Measurements from ENCODE around the gene C8B. TPM values are rescaled to one million over a fixed set of nuclear protein-coding genes. Genes with fewer than 3 reads are reported as not detected.

The C8B gene
- not detected for polyA plus RNA-seq (2013, experiment 1 of 2; ENCODE audit: insufficient read length)
- not detected for polyA plus RNA-seq (2013, experiment 2 of 2; ENCODE audit: insufficient read length)

DNA sequence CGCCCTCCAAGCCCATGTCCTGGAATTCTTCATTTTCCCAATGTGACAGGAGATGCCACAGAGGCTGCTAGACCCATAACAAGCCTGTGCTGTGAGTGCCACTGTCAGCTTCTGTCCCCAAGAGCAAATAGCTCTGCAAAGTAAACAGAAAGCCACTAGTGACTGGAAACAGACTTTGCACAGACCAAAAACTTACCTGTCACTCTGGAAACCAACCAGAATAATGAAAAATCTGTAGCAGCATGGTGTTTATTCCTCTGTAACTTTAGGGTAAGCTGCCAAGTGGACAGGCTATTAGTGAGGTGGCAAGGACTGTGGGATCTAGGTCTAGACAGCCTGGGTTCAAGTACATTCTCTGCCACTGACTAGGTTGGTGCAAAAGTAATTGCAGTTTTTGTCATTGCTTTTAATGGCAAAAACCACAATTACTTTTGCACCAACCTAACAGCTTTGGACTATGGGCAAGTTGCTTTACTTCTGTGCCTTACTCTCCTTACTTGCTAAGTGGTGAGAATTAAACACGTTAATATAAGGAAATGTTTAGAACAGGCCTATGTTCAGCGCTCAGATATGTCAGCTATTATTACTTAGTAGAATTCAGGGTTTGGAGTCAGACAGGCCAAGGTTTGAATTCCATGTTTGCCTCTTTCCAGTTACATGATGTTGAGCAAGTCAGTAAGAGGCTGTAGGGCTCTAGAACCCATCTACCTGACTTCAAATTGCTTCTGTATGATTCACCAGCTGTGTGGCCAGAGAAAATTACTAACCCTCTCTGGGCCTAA lies at the start of gene C8B:
TSS of gene C8B (minus strand) at position 100 of the 782 bp plus-strand sequence. CDS start at position 33, 67 bp downstream.
- no peak for DNase-seq

DNA sequence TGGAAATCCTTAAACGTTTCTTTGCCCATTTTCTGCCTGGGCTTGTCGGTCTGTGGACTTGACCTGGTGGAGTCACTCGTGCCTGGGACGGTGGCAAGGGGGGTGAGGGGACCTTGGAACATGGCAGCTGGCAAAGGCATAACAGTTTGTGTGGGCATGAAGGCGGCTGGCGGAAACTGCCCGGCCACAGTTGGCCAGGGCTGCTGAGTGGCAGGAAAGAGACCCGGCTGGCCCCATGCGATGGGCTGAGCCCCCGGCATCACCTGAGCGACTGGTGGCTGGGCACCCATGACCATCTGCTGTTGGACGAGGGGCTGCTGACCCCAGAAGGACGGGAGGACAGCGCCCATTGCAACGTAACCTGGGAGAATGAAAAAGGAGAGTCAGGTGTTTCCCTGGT lies 49.3 kb upstream of the C8B start:
- DNase-seq: no peak

DNA sequence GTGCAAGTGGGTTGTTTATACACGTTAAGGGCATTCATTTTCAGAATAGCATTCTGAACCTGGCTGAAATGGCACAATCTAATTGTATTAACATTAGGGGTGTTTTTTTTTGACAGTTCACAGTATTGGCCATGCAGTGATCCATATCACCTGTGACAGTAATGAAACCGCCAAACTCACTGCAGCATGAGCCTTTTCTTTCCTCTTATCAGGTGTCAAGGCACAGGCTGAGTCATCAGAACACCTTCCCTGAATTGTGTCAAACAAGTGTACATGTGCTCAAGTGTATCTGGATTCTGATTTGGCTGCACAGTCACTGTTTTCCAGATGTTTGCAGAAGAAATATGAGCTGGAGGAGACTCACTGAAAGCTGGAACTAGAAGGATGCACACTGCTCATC lies 47.7 kb upstream of the C8B start:
- DNase-seq: no peak

DNA sequence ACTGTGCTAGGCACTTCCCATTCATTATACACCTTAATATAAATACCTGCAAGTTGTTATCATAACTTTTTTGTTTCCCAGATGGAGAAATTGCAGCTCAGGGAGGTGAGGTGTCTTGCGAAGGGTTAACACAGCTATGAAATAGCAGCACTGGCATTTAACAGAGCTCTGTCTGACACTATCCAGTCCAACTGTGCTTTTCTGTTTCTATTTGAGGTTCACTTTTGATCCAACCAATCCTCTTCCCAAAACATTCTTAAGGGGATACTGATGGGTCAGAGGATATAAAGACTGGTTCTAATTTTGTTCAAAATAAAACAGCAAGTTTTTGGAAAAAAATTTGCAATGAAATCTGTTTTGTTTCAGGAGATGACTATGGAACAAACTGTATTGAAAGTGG lies 46.5 kb upstream of the C8B start:
- no peak for DNase-seq

DNA sequence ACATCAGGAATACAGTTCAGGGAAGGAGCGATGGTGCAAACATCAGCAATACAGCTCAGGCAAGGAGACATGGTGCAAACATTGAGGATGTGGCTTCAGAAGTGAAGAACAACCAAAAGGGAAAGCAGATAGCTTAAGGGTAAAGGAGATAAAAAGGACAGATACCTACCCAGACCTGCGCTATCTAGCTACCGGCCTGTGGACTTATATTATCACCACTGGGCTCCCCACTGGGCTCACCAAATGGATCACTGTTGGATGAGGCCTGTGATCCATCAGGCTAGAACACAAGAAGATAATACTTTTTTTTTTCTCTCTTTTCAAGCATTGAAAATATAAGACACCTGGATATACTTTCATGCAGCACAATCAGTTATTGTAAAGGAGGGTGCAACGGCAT lies 44.7 kb upstream of the C8B start:
- DNase-seq: no peak

DNA sequence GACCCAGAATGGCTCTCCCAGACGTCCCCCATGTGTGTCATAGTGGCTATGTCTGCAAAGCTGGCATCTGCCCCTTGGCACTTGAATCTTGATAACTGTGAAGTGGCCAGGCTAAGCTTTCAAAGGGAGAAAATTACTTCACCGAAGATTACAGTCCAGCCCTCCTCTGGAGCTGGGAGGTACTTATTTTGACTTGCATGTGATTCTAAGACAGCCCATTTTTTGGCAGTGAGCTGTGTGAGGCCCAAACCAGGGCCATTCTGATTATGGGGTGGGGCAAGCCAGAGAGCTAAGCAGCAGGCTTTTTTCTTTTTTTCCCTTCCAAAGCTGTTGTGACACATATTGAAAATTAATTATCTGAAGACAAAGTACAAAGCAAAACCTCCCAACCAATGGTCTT lies 42.1 kb upstream of the C8B start:
- peak; percentile 2 for DNase-seq

DNA sequence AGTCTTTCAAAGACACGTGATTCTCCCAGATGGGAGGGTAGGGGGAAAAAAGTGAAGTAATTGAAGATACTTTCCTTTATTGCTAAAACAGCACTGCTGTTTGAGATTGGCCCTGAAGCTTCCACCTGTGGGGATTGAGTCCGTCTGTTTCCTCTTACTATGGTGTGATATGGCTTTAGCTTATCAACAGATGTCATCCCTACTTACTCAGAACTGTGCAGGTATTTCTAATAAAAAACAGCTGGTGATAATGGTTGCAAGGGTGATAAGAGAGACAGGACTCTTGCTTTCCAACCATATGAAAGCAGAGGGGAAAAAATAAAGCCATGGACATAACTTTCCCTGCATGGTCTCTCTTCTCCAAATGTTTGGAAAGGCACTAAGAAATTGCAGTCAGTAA lies 41.7 kb upstream of the C8B start:
- DNase-seq: no peak

DNA sequence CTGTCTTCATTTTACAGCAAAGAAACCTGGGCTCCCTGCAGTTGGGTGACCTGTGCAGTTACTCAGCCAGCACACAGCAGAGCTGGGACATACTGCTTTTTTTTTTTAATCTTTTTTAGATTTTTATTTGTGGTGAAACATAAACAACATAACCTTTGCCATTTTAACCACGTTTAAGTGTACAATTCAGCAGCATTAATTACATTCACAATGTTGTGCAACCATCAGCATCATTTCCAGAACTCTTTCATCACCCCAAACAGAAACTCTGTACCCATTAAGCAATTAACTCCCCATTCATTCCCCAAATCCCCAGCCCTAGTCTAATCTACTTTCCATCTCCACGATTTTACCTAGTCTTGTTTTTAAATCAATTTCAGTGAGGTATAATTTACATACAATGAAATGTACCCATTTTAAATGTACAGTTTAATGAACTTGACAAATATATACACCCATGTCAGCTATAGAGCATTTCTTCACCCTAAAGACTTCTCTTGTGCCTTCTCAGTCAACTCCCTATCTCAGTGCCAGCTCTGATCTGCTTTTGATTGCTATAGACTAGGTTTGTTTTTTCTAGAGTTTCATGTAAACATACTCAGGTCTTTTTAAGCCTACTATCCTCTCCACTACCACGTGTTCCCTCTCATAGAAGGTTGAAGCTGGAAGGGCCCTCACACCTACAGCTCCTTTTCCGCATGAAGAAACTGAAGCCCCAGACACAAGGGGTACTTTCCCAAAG lies 37.8 kb upstream of the C8B start:
- DNase-seq: no peak

DNA sequence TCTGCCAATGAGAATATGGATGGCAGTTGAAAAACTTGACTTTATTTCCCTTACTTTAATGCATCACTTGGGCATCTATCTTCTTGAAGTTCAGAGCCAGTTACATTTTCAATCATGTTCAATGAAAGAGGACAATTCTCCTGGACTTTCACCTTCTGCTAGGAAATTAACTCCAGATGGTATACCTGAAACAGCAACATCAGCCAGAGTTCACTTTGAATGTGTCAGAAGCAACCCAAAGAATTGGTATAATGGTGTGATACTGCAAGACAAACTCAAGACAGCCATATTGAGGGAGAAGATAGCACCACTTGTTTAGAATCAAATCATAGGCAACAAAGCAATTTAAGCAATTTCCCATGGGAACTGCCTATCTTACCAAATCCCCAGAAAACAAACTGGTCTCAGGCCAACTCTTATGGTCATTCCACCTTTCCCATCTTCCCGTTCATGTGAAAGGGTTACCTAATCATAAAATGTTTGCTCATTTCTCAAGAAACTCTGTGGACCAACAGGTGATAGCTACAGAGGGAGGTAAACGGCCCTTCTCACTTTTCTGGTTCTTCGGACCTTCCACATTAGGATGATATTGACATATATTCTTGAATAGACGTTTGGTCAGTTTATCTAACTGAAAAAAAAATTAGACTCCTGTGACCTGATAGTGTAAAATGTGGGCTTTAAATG lies 29.7 kb upstream of the C8B start:
- DNase-seq: no peak

DNA sequence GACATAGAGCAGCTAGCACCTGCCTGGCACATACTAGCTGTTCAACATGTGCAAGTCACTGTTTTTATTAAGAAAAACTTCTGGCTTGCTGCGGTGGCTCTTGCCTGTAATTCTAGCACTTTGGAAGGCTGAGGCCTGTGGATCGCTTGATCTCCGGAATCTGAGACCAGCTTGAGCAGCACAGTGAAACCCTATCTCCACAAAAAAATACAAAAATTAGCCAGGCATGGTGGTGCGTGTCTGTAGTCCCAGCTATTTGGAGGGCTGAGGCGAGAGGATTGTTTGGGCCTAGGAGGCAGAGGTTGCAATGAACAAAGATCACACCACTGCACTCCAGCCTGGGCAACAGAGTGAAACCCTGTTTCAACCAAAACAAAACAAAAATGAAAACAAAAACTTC lies 27.7 kb upstream of the C8B start:
- DNase-seq: no peak

DNA sequence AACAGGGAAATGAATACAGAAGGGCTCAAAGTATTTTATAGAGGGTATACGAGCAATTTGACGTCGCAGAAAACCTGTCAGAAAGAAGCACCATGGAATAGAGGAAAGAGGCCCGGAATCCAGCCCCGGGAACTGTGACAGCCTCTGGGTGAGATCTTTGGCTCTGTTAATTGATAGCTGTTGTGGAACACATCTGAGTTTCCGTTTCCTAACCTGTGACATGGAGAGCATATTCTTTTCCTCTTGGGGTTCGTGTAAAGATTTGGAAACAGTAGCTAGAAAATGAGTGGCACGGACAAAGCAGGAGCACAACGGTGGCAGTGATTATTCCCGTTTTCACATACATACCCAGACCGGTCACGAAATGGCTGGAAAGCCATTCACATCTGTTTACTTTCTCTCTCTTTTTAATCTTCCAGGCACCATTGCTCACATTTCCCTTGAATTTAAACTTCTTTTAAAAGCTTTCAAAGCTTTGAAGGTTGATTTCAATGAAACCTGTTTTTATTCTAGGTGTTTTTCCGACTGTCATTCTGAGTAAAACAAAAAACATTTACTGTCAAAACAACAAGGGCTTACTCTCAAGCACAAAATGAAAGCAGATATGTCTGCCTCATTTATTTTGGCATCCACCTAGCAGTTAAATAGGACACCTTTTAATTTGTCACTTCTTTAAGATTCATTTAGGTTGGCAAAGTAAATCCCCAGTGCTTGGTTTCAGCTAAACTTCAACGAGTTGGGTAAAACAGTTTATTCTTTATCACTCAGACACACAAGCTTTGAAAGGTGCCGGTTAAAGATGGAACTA lies 26.7 kb upstream of the C8B start:
- DNase-seq: no peak

DNA sequence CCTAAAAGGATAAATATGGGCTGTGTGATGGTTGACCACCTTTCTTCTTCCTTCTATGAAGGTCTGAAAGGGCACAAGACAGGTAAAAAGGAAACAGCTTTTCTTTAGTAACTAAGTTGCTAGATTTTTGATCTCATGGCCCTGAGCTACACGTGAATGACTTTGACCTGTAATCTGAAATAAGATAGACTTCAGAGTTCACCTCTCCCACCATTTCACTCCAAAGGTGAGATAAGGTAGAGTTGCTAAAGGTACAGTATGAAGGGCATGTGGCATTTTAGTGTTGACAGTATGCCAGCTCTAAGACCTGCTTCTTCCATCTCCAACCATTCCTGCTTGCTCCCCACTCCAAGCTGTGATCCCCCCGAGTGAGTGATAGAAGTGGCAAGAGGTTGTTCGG lies 25.8 kb upstream of the C8B start:
- DNase-seq: no peak

DNA sequence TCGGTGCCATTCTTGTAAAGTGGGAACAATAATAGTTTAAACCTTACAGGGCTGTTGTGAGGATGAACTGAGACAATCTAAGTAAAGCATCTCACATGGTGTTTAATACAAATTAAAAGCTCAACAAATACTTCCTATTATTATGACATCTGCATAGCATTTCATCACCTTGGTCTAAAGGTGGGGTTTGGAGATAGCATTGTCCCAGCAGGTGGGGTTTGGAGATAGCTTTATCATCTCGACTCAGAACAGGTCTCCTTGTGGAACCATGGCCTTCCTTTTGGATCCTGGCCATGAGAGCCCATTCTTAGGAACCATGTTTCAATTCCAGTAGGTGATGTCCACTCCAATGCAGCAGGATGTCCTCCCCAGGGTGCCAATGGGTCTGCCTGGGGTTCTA lies 20.6 kb upstream of the C8B start:
- DNase-seq: no peak

DNA sequence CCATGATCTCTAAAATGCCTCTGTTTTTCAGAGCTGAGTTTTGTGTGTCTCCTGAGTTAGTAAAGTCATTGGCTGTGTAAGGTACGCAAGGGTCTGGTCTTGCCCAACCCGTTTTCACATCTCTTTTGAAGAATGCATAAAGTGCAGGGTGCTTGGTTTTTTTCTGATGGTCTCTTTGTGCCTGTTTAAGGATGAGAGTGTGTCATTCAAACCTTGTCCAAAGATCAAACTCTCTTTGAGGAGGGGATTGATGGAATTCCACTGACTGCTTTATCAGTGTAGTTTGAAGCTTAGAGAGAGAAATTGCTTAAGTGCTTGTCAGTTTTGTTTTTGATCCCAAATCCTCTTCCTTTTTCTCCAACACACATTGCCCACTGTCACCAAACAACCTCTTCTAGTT lies 20.0 kb upstream of the C8B start:
- no peak for DNase-seq

DNA sequence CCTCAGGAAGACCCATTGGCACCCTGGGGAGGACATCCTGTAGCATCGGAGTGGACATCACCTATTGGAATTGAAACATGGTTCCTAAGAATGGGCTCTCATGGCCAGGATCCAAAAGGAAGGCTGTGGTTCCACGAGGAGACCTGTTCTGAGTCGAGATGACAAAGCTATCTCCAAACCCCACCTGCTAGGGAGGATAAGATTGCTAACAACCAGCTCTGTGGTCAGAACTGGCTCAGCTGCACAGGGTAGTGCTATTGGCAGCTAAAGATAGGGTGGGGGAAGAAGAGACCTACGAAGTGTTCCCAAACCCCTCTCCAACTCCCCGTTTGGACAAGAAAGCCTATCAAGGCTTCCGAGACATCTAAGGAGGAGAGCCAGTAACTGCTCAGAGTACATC lies 17.7 kb upstream of the C8B start:
- no peak for DNase-seq

DNA sequence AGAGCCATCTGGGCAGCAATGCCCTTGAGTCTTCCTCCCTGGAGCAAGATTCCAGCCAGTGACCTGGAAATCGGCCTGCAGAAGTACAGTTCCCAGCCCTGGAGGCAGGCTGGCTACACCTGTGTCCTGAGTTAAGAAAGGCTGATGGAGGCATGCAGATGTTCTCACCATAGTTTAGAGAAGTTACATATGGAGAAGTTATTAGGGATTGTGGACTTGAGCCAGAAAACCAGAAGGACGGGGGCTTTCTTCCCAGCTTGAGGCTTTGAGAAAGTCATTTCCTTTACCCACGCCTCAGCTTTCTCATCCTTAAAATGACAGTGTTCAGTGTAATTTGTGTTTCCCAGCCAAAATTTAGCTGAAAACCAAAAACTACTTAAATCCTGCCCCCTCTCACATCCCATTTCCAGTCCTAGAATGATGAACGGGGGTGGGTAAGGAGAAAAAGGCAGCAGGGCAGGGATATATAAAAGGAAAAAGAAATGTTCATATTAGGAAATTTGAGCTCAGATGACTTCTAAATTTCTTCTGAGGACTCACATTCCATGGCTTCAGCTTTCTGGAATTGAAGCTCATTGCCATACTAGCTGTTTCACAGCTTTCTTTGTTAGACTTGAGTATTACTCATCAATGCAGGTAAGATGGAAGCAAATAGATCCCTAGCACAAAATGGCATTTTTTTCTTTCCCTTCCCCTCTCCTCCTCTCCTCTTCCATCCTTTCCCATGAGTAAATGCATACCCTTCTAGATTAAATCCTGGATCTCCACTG lies 14.4 kb upstream of the C8B start:
- no peak for DNase-seq

DNA sequence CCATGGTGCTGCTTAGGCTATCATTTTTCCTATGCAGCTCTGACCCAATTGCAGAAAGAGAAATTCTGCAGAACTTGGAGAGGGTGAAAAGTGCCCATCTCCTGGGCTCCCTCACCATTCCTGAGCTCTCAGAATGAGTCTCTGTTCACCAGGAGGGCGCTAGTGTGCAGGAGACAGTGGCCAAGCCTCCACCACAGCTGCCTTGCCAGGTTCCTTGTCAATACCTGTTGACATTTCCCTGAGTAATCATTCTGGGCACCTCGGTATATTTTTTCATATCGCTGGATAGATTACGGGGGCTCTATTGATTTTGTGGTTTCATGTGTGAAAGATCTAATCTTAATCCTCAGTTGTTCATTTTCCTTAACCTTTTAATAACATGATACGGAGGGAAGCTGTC lies 13.0 kb upstream of the C8B start:
- no peak for DNase-seq

DNA sequence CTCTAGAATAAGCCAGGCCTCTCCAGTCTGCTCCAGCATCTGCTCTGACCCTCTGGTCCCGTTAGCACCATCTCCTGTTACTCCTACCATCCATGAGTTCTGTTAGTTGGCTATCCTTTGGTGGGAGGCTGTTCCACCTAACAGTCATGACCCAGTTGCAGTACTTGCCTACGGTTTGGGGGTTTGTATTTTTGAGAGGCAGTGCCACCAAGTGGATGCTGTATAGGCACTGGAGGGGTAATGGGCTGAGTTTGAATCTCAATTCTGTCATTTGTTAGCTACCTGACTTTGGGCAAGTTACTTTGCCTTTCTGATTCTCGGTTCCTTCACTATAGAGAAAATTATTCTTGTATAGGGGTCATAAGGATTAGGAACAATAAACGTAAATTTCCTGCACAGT lies 12.1 kb upstream of the C8B start:
- DNase-seq: no peak

DNA sequence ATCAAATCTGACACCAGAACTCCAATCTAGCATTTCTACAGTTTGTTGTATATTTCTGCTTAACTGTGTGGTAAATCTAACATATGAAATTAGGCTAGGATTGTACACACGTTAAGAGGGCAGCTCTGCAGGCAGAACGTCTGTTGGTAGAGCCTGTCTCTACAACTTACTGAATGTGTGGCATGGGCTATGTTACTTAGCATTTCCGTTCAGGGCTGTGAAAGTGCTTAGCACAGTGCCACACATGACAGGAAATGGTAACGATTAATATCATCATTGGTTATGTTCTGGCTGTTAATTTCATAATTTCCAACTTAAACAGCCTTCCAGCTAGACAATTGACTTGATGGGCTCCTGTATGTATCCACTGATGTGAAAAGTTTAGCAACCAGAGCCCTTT lies 9.6 kb upstream of the C8B start:
- no peak for DNase-seq

DNA sequence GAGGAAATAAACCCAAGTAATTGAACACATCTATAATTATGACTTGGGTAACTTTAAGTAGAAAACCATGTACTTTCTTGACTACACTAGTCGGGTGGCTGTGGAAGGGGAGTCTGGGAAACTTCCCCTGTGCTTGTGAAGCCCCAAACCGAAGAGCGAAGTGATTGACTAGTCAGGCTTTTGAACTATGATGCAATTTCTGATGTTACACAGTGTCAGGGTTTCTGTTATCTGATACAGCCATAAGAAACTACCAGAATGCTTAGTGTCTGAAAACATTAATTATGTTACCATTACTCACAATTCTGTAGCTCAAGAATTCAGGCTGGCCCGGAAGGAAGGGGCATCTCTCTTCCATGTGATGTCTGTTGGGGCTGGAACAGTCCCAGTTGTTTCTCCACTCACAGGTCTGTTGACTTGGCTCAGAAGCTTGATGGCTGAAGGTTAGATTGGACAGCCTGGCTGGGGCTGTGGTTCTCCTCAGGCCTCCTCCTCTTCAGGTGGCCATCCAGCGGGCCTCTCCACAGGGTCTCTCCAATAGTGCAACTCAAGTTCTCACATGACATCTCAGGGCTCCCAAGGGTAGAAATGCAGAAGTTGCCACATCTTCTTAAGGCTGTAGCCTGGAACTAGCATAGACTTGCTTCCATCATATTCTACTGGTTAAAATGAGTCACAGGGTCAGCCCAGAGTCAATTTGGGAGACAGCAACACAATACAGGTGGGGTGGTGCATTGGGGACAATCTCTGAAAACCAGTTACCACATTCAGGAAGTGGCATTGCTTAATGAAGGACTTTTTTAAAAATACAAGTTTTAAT lies 8.3 kb upstream of the C8B start:
- no peak for DNase-seq

DNA sequence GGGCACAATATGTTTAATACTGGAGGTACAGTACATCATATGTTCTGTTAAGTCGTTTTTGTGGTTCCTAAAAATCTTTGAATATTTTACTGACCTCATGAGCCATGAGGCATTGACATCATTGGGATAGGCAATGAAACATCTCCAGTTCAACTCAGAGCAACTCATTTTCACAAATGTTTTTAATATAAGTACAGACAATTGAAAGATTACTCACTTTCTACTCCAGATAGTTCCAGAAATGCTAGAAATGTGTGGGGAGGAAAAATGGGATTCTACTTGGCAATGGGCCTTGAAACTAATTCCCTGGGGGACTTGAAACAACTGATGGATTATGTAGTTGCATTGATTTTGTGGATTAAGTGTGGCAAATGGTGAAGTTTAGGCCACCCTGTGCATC lies 7.2 kb upstream of the C8B start:
- peak; percentile 1 for DNase-seq

Measured in fibroblast of skin of back (primary cell).